ENCODE measurements around the gene ALG5.

The ALG5 gene

GRCh38 chr13:37027639-37028038 lies 28.5 kb upstream of the ALG5 start:
- Histone ChIP-seq H3K36me3 (replicated peaks in 1 of 2; ENCODE audit: control insufficient read depth in 2 of 2, insufficient read depth in 2 of 2, low read length in 2 of 2) (peaks cover 9 to 100% of the 10 kb centered on the region in 2 donors), H3K4me2 (ENCODE audit: insufficient read depth, low read length, poor library complexity, severe bottlenecking) (no peak overlapping the region), H3K4me3 (ENCODE audit: low read length in 2 of 2) (no peak overlapping the region), H3K79me1 (ENCODE audit: low read depth, low read length) (no peaks in the 10 kb centered on the region), H4K91ac (ENCODE audit: low read depth, low read length, poor library complexity) (no peak overlapping the region), H2BK12ac (ENCODE audit: low read length) (no peak overlapping the region), H2AK5ac (ENCODE audit: low read depth, low read length) (no peak overlapping the region), H4K8ac (ENCODE audit: low read depth, low read length) (no peak overlapping the region), H2BK5ac (ENCODE audit: low read length) (no peak overlapping the region), H3K14ac (ENCODE audit: low read length) (no peak overlapping the region), H3K27ac (replicated peaks; ENCODE audit: low read length) (no peak overlapping the region), H3K4me1 (ENCODE audit: control insufficient read depth in 2 of 2, insufficient read depth in 1 of 2, low read depth in 1 of 2, low read length in 2 of 2) (no peaks in the 10 kb centered on the region), H2AFZ (ENCODE audit: low read length) (no peak overlapping the region), H3K9me3 (replicated peaks in 1 of 2; ENCODE audit: control insufficient read depth in 2 of 2, insufficient read depth in 1 of 2, low read depth in 1 of 2, low read length in 2 of 2) (no peaks in the 10 kb centered on the region), H3K27me3 (ENCODE audit: control insufficient read depth in 3 of 3, insufficient read depth in 3 of 3, low read depth in 1 of 3, low read length in 3 of 3) (no peaks in the 10 kb centered on the region), H3K18ac (ENCODE audit: low read length) (no peak overlapping the region), H3K23ac (ENCODE audit: low read depth, low read length, poor library complexity) (no peak overlapping the region), H3K4ac (ENCODE audit: low read length) (no peak overlapping the region), H3K9ac (ENCODE audit: low read depth, low read length, poor library complexity) (no peak overlapping the region), H2BK15ac (ENCODE audit: low read length) (no peak overlapping the region), H2BK120ac (ENCODE audit: low read depth, low read length) (no peak overlapping the region)
- no peak for DNase-seq (ENCODE audit: low spot score)
- no CpG with 5 or more reads among the region's 2 CpGs for WGBS, 2 donors (ENCODE audit: extremely low coverage in 2 of 2, insufficient read length in 2 of 2, insufficient replicate concordance in 1 of 2)

GRCh38 chr13:37026771-37027170 lies 27.6 kb upstream of the ALG5 start:
- no peaks in the 10 kb centered on the region for H3K79me1 ChIP-seq (ENCODE audit: low read depth, low read length)
- no peak overlapping the region for H2BK12ac ChIP-seq (ENCODE audit: low read length)
- H3K4me3 ChIP-seq (ENCODE audit: low read length in 2 of 2): no peak overlapping the region
- no peak overlapping the region for H2BK120ac ChIP-seq (ENCODE audit: low read depth, low read length)
- no peak overlapping the region for H3K9ac ChIP-seq (ENCODE audit: low read depth, low read length, poor library complexity)
- no peaks in the 10 kb centered on the region for H3K27me3 ChIP-seq (ENCODE audit: control insufficient read depth in 3 of 3, insufficient read depth in 3 of 3, low read depth in 1 of 3, low read length in 3 of 3)
- peaks cover 8 to 100% of the 10 kb centered on the region in 2 donors for H3K36me3 ChIP-seq (replicated peaks in 1 of 2; ENCODE audit: control insufficient read depth in 2 of 2, insufficient read depth in 2 of 2, low read length in 2 of 2)
- H2BK15ac ChIP-seq (ENCODE audit: low read length): no peak overlapping the region
- no peak overlapping the region for H2AK5ac ChIP-seq (ENCODE audit: low read depth, low read length)
- H3K4me1 ChIP-seq (ENCODE audit: control insufficient read depth in 2 of 2, insufficient read depth in 1 of 2, low read depth in 1 of 2, low read length in 2 of 2): no peaks in the 10 kb centered on the region
- H3K27ac ChIP-seq (replicated peaks; ENCODE audit: low read length): no peak overlapping the region
- H2AFZ ChIP-seq (ENCODE audit: low read length): no peak overlapping the region
- H4K91ac ChIP-seq (ENCODE audit: low read depth, low read length, poor library complexity): no peak overlapping the region
- H3K18ac ChIP-seq (ENCODE audit: low read length): no peak overlapping the region
- no peak overlapping the region for H3K4ac ChIP-seq (ENCODE audit: low read length)
- no peak overlapping the region for H4K8ac ChIP-seq (ENCODE audit: low read depth, low read length)
- no peak overlapping the region for H3K23ac ChIP-seq (ENCODE audit: low read depth, low read length, poor library complexity)
- no peak for DNase-seq (ENCODE audit: low spot score)
- H2BK5ac ChIP-seq (ENCODE audit: low read length): no peak overlapping the region
- H3K14ac ChIP-seq (ENCODE audit: low read length): no peak overlapping the region
- no peak overlapping the region for H3K4me2 ChIP-seq (ENCODE audit: insufficient read depth, low read length, poor library complexity, severe bottlenecking)
- WGBS, 2 donors (ENCODE audit: extremely low coverage in 2 of 2, insufficient read length in 2 of 2, insufficient replicate concordance in 1 of 2): no CpG with 5 or more reads among the region's 1 CpG
- H3K9me3 ChIP-seq (replicated peaks in 1 of 2; ENCODE audit: control insufficient read depth in 2 of 2, insufficient read depth in 1 of 2, low read depth in 1 of 2, low read length in 2 of 2): no peaks in the 10 kb centered on the region

- no peak overlapping the region for H3K4me2 ChIP-seq (ENCODE audit: insufficient read depth, low read length, poor library complexity, severe bottlenecking)
- DNase-seq (ENCODE audit: low spot score): no peak
- no peak overlapping the region for H2BK15ac ChIP-seq (ENCODE audit: low read length)
- H3K27ac ChIP-seq (replicated peaks; ENCODE audit: low read length): no peak overlapping the region
- H3K79me1 ChIP-seq (ENCODE audit: low read depth, low read length): no peaks in the 10 kb centered on the region
- H2AFZ ChIP-seq (ENCODE audit: low read length): no peak overlapping the region
- H4K91ac ChIP-seq (ENCODE audit: low read depth, low read length, poor library complexity): no peak overlapping the region
- no peak overlapping the region for H3K9ac ChIP-seq (ENCODE audit: low read depth, low read length, poor library complexity)
- no peak overlapping the region for H3K14ac ChIP-seq (ENCODE audit: low read length)
- H3K4me1 ChIP-seq (ENCODE audit: control insufficient read depth in 2 of 2, insufficient read depth in 1 of 2, low read depth in 1 of 2, low read length in 2 of 2): no peaks in the 10 kb centered on the region
- no peak overlapping the region for H2AK5ac ChIP-seq (ENCODE audit: low read depth, low read length)
- H3K4ac ChIP-seq (ENCODE audit: low read length): no peak overlapping the region
- no peaks in the 10 kb centered on the region for H3K9me3 ChIP-seq (replicated peaks in 1 of 2; ENCODE audit: control insufficient read depth in 2 of 2, insufficient read depth in 1 of 2, low read depth in 1 of 2, low read length in 2 of 2)
- H2BK12ac ChIP-seq (ENCODE audit: low read length): no peak overlapping the region
- no peak overlapping the region for H3K23ac ChIP-seq (ENCODE audit: low read depth, low read length, poor library complexity)
- no peak overlapping the region for H4K8ac ChIP-seq (ENCODE audit: low read depth, low read length)
- H3K18ac ChIP-seq (ENCODE audit: low read length): no peak overlapping the region
- peaks cover 10 to 100% of the 10 kb centered on the region in 2 donors for H3K36me3 ChIP-seq (replicated peaks in 1 of 2; ENCODE audit: control insufficient read depth in 2 of 2, insufficient read depth in 2 of 2, low read length in 2 of 2)
- WGBS, 2 donors (ENCODE audit: extremely low coverage in 2 of 2, insufficient read length in 2 of 2, insufficient replicate concordance in 1 of 2): no CpG with 5 or more reads among the region's 1 CpG
- no peaks in the 10 kb centered on the region for H3K27me3 ChIP-seq (ENCODE audit: control insufficient read depth in 3 of 3, insufficient read depth in 3 of 3, low read depth in 1 of 3, low read length in 3 of 3)
- H2BK5ac ChIP-seq (ENCODE audit: low read length): no peak overlapping the region
- H3K4me3 ChIP-seq (ENCODE audit: low read length in 2 of 2): no peak overlapping the region
- no peak overlapping the region for H2BK120ac ChIP-seq (ENCODE audit: low read depth, low read length)
Measured at GRCh38 chr13:37023871-37024270, 24.7 kb upstream of the ALG5 start.

GRCh38 chr13:37014609-37015008 lies 15.5 kb upstream of the ALG5 start:
- no peak overlapping the region for H4K8ac ChIP-seq (ENCODE audit: low read depth, low read length)
- H3K79me1 ChIP-seq (ENCODE audit: low read depth, low read length): no peaks in the 10 kb centered on the region
- no peak overlapping the region for H2AFZ ChIP-seq (ENCODE audit: low read length)
- H3K18ac ChIP-seq (ENCODE audit: low read length): no peak overlapping the region
- no peaks in the 10 kb centered on the region for H3K9me3 ChIP-seq (replicated peaks in 1 of 2; ENCODE audit: control insufficient read depth in 2 of 2, insufficient read depth in 1 of 2, low read depth in 1 of 2, low read length in 2 of 2)
- H2AK5ac ChIP-seq (ENCODE audit: low read depth, low read length): no peak overlapping the region
- no peak overlapping the region for H3K9ac ChIP-seq (ENCODE audit: low read depth, low read length, poor library complexity)
- no peak overlapping the region for H2BK12ac ChIP-seq (ENCODE audit: low read length)
- H3K4me2 ChIP-seq (ENCODE audit: insufficient read depth, low read length, poor library complexity, severe bottlenecking): no peak overlapping the region
- no peak for DNase-seq (ENCODE audit: low spot score)
- no peak overlapping the region for H3K27ac ChIP-seq (replicated peaks; ENCODE audit: low read length)
- no CpG with 5 or more reads among the region's 1 CpG for WGBS, 2 donors (ENCODE audit: extremely low coverage in 2 of 2, insufficient read length in 2 of 2, insufficient replicate concordance in 1 of 2)
- H2BK5ac ChIP-seq (ENCODE audit: low read length): no peak overlapping the region
- no peak overlapping the region for H4K91ac ChIP-seq (ENCODE audit: low read depth, low read length, poor library complexity)
- peaks cover 7 to 99% of the 10 kb centered on the region in 2 donors for H3K36me3 ChIP-seq (replicated peaks in 1 of 2; ENCODE audit: control insufficient read depth in 2 of 2, insufficient read depth in 2 of 2, low read length in 2 of 2)
- no peak overlapping the region for H3K4me3 ChIP-seq (ENCODE audit: low read length in 2 of 2)
- no peak overlapping the region for H3K23ac ChIP-seq (ENCODE audit: low read depth, low read length, poor library complexity)
- H3K4ac ChIP-seq (ENCODE audit: low read length): no peak overlapping the region
- no peak overlapping the region for H2BK120ac ChIP-seq (ENCODE audit: low read depth, low read length)
- H3K4me1 ChIP-seq (ENCODE audit: control insufficient read depth in 2 of 2, insufficient read depth in 1 of 2, low read depth in 1 of 2, low read length in 2 of 2): no peaks in the 10 kb centered on the region
- H2BK15ac ChIP-seq (ENCODE audit: low read length): no peak overlapping the region
- H3K14ac ChIP-seq (ENCODE audit: low read length): no peak overlapping the region
- no peaks in the 10 kb centered on the region for H3K27me3 ChIP-seq (ENCODE audit: control insufficient read depth in 3 of 3, insufficient read depth in 3 of 3, low read depth in 1 of 3, low read length in 3 of 3)

Data from neuronal stem cell (in vitro differentiated cells).